ENCODE results near the gene CARMIL1.

Gene CARMIL1

GRCh38 chr6:25463441-25463840 is 184.3 kb downstream of the CARMIL1 start:
- DNase-seq (ENCODE audit: low read depth): no peak
- H3K27me3 ChIP-seq (replicated peaks; ENCODE audit: control insufficient read depth, insufficient read depth, low read length): no peaks in the 10 kb centered on the region
- peaks cover 5% of the 10 kb centered on the region for H3K36me3 ChIP-seq (ENCODE audit: control insufficient read depth, insufficient read depth, low read length, severe bottlenecking)
- H3K9ac ChIP-seq (ENCODE audit: low read length): no peak overlapping the region
- H3K9me3 ChIP-seq (ENCODE audit: control insufficient read depth, low read length): no peaks in the 10 kb centered on the region
- H3K4me1 ChIP-seq (ENCODE audit: control insufficient read depth, insufficient read depth, low read length): peaks cover 34% of the 10 kb centered on the region
- H3K4me3 ChIP-seq (ENCODE audit: low read length): no peak overlapping the region

GRCh38 chr6:25464225-25464624 is 185.1 kb downstream of the CARMIL1 start:
- Histone ChIP-seq H3K27me3 (replicated peaks; ENCODE audit: control insufficient read depth, insufficient read depth, low read length) (no peaks in the 10 kb centered on the region), H3K9ac (ENCODE audit: low read length) (no peak overlapping the region), H3K4me1 (ENCODE audit: control insufficient read depth, insufficient read depth, low read length) (peaks cover 29% of the 10 kb centered on the region), H3K4me3 (ENCODE audit: low read length) (no peak overlapping the region), H3K9me3 (ENCODE audit: control insufficient read depth, low read length) (no peaks in the 10 kb centered on the region), H3K36me3 (ENCODE audit: control insufficient read depth, insufficient read depth, low read length, severe bottlenecking) (peaks cover 5% of the 10 kb centered on the region)
- no peak for DNase-seq (ENCODE audit: low read depth)

GRCh38 chr6:25465941-25466340 is 186.8 kb downstream of the CARMIL1 start:
- H3K4me3 ChIP-seq (ENCODE audit: low read length): no peak overlapping the region
- peaks cover 22% of the 10 kb centered on the region for H3K4me1 ChIP-seq (ENCODE audit: control insufficient read depth, insufficient read depth, low read length)
- H3K9me3 ChIP-seq (ENCODE audit: control insufficient read depth, low read length): no peaks in the 10 kb centered on the region
- H3K27me3 ChIP-seq (replicated peaks; ENCODE audit: control insufficient read depth, insufficient read depth, low read length): no peaks in the 10 kb centered on the region
- DNase-seq (ENCODE audit: low read depth): peak; percentile 55
- no peaks in the 10 kb centered on the region for H3K36me3 ChIP-seq (ENCODE audit: control insufficient read depth, insufficient read depth, low read length, severe bottlenecking)
- no peak overlapping the region for H3K9ac ChIP-seq (ENCODE audit: low read length)

GRCh38 chr6:25468881-25469280 is 189.7 kb downstream of the CARMIL1 start:
- no peak overlapping the region for H3K9ac ChIP-seq (ENCODE audit: low read length)
- H3K9me3 ChIP-seq (ENCODE audit: control insufficient read depth, low read length): no peaks in the 10 kb centered on the region
- no peak overlapping the region for H3K4me3 ChIP-seq (ENCODE audit: low read length)
- H3K27me3 ChIP-seq (replicated peaks; ENCODE audit: control insufficient read depth, insufficient read depth, low read length): no peaks in the 10 kb centered on the region
- H3K36me3 ChIP-seq (ENCODE audit: control insufficient read depth, insufficient read depth, low read length, severe bottlenecking): peaks cover 7% of the 10 kb centered on the region
- no peak for DNase-seq (ENCODE audit: low read depth)
- peaks cover 22% of the 10 kb centered on the region for H3K4me1 ChIP-seq (ENCODE audit: control insufficient read depth, insufficient read depth, low read length)

GRCh38 chr6:25469797-25470388 is 190.7 kb downstream of the CARMIL1 start:
- Histone ChIP-seq H3K9me3 (ENCODE audit: control insufficient read depth, low read length) (no peaks in the 10 kb centered on the region), H3K9ac (ENCODE audit: low read length) (no peak overlapping the region), H3K4me1 (ENCODE audit: control insufficient read depth, insufficient read depth, low read length) (peaks cover 13% of the 10 kb centered on the region), H3K4me3 (ENCODE audit: low read length) (no peak overlapping the region), H3K27me3 (replicated peaks; ENCODE audit: control insufficient read depth, insufficient read depth, low read length) (no peaks in the 10 kb centered on the region), H3K36me3 (ENCODE audit: control insufficient read depth, insufficient read depth, low read length, severe bottlenecking) (peaks cover 7% of the 10 kb centered on the region)
- no peak for DNase-seq (ENCODE audit: low read depth)

GRCh38 chr6:25472306-25472705 is 193.1 kb downstream of the CARMIL1 start:
- no peak for DNase-seq (ENCODE audit: low read depth)
- H3K9me3 ChIP-seq (ENCODE audit: control insufficient read depth, low read length): no peaks in the 10 kb centered on the region
- peaks cover 6% of the 10 kb centered on the region for H3K4me1 ChIP-seq (ENCODE audit: control insufficient read depth, insufficient read depth, low read length)
- no peak overlapping the region for H3K4me3 ChIP-seq (ENCODE audit: low read length)
- H3K9ac ChIP-seq (ENCODE audit: low read length): no peak overlapping the region
- H3K27me3 ChIP-seq (replicated peaks; ENCODE audit: control insufficient read depth, insufficient read depth, low read length): no peaks in the 10 kb centered on the region
- peaks cover 7% of the 10 kb centered on the region for H3K36me3 ChIP-seq (ENCODE audit: control insufficient read depth, insufficient read depth, low read length, severe bottlenecking)

- Histone ChIP-seq H3K9ac (ENCODE audit: low read length) (no peak overlapping the region), H3K36me3 (ENCODE audit: control insufficient read depth, insufficient read depth, low read length, severe bottlenecking) (peaks cover 7% of the 10 kb centered on the region), H3K4me1 (ENCODE audit: control insufficient read depth, insufficient read depth, low read length) (peaks cover 6% of the 10 kb centered on the region), H3K4me3 (ENCODE audit: low read length) (no peak overlapping the region), H3K27me3 (replicated peaks; ENCODE audit: control insufficient read depth, insufficient read depth, low read length) (no peaks in the 10 kb centered on the region), H3K9me3 (ENCODE audit: control insufficient read depth, low read length) (no peaks in the 10 kb centered on the region)
- DNase-seq (ENCODE audit: low read depth): no peak
Observed at GRCh38 chr6:25472906-25473305, 193.7 kb downstream of the CARMIL1 start.

- Histone ChIP-seq H3K4me1 (ENCODE audit: control insufficient read depth, insufficient read depth, low read length) (peaks cover 6% of the 10 kb centered on the region), H3K36me3 (ENCODE audit: control insufficient read depth, insufficient read depth, low read length, severe bottlenecking) (peaks cover 7% of the 10 kb centered on the region), H3K27me3 (replicated peaks; ENCODE audit: control insufficient read depth, insufficient read depth, low read length) (no peaks in the 10 kb centered on the region), H3K9me3 (ENCODE audit: control insufficient read depth, low read length) (no peaks in the 10 kb centered on the region), H3K4me3 (ENCODE audit: low read length) (no peak overlapping the region), H3K9ac (ENCODE audit: low read length) (no peak overlapping the region)
- no peak for DNase-seq (ENCODE audit: low read depth)
Observed at GRCh38 chr6:25473447-25473846, 194.3 kb downstream of the CARMIL1 start.

- H3K4me3 ChIP-seq (ENCODE audit: low read length): no peak overlapping the region
Observed at GRCh38 chr6:25476126-25476525, 197.0 kb downstream of the CARMIL1 start.

GRCh38 chr6:25477006-25477590 is 197.9 kb downstream of the CARMIL1 start:
- Histone ChIP-seq H3K9ac (ENCODE audit: low read length) (no peak overlapping the region), H3K27me3 (replicated peaks; ENCODE audit: control insufficient read depth, insufficient read depth, low read length) (no peaks in the 10 kb centered on the region), H3K4me1 (ENCODE audit: control insufficient read depth, insufficient read depth, low read length) (peaks cover 6% of the 10 kb centered on the region), H3K9me3 (ENCODE audit: control insufficient read depth, low read length) (no peaks in the 10 kb centered on the region), H3K36me3 (ENCODE audit: control insufficient read depth, insufficient read depth, low read length, severe bottlenecking) (peaks cover 7% of the 10 kb centered on the region), H3K4me3 (ENCODE audit: low read length) (no peak overlapping the region)
- DNase-seq (ENCODE audit: low read depth): no peak

More at GRCh38 chr6:25476126-25476525, 197.0 kb downstream of the CARMIL1 start:
- Histone ChIP-seq H3K9me3 (ENCODE audit: control insufficient read depth, low read length) (no peaks in the 10 kb centered on the region), H3K27me3 (replicated peaks; ENCODE audit: control insufficient read depth, insufficient read depth, low read length) (no peaks in the 10 kb centered on the region), H3K4me1 (ENCODE audit: control insufficient read depth, insufficient read depth, low read length) (peaks cover 6% of the 10 kb centered on the region), H3K36me3 (ENCODE audit: control insufficient read depth, insufficient read depth, low read length, severe bottlenecking) (peaks cover 7% of the 10 kb centered on the region), H3K9ac (ENCODE audit: low read length) (no peak overlapping the region)
- DNase-seq (ENCODE audit: low read depth): peak; percentile 43

GRCh38 chr6:25478973-25479372 is 199.8 kb downstream of the CARMIL1 start:
- Histone ChIP-seq H3K9me3 (ENCODE audit: control insufficient read depth, low read length) (no peaks in the 10 kb centered on the region), H3K4me1 (ENCODE audit: control insufficient read depth, insufficient read depth, low read length) (peaks cover 8% of the 10 kb centered on the region), H3K9ac (ENCODE audit: low read length) (no peak overlapping the region), H3K36me3 (ENCODE audit: control insufficient read depth, insufficient read depth, low read length, severe bottlenecking) (peaks cover 5% of the 10 kb centered on the region), H3K4me3 (ENCODE audit: low read length) (no peak overlapping the region), H3K27me3 (replicated peaks; ENCODE audit: control insufficient read depth, insufficient read depth, low read length) (no peaks in the 10 kb centered on the region)
- no peak for DNase-seq (ENCODE audit: low read depth)

- no peak overlapping the region for H3K4me3 ChIP-seq (ENCODE audit: low read length)
- H3K27me3 ChIP-seq (replicated peaks; ENCODE audit: control insufficient read depth, insufficient read depth, low read length): no peaks in the 10 kb centered on the region
- H3K4me1 ChIP-seq (ENCODE audit: control insufficient read depth, insufficient read depth, low read length): peaks cover 5% of the 10 kb centered on the region
- DNase-seq (ENCODE audit: low read depth): no peak
- H3K9ac ChIP-seq (ENCODE audit: low read length): no peak overlapping the region
- peaks cover 5% of the 10 kb centered on the region for H3K36me3 ChIP-seq (ENCODE audit: control insufficient read depth, insufficient read depth, low read length, severe bottlenecking)
- H3K9me3 ChIP-seq (ENCODE audit: control insufficient read depth, low read length): no peaks in the 10 kb centered on the region
Observed at GRCh38 chr6:25481267-25481666, 202.1 kb downstream of the CARMIL1 start.

Data from adipocyte (in vitro differentiated cells).